Measurements from ENCODE around the gene FBXO47.
"Not testable (repeated sequence)": the region's sequence is repeated elsewhere in the genome, so short reads cannot be mapped to it uniquely, and the experiment has no call there.

FBXO47 gene

GRCh38 chr17:38921756-38922411 lies 45.3 kb downstream of the FBXO47 start:
- no peak for DNase-seq (ENCODE audit: low spot score)

DNA sequence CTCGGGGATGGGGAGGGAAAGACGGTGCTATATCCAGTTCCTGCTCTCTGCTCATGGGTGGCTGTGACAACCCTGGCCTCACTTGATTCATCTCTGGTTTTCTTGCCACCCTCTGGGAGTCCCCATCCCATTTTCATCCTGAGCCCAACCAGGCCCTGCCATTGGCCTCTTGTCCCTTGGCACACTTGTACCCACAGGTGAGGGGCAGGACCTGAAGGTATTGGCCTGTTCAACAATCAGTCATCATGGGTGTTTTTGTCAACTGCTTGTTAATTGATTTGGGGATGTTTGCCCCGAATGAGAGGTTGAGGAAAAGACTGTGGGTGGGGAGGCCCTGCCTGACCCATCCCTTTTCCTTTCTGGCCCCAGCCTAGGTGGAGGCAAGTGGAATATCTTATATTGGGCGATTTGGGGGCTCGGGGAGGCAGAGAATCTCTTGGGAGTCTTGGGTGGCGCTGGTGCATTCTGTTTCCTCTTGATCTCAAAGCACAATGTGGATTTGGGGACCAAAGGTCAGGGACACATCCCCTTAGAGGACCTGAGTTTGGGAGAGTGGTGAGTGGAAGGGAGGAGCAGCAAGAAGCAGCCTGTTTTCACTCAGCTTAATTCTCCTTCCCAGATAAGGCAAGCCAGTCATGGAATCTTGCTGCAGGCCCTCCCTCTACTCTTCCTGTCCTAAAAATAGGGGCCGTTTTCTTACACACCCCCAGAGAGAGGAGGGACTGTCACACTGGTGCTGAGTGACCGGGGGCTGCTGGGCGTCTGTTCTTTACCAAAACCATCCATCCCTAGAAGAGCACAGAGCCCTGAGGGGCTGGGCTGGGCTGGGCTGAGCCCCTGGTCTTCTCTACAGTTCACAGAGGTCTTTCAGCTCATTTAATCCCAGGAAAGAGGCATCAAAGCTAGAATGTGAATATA lies 46.6 kb downstream of the FBXO47 start:
- no peak for DNase-seq (ENCODE audit: low spot score)

- no peak for DNase-seq (ENCODE audit: low spot score)
Observed at GRCh38 chr17:38919316-38920078, 47.7 kb downstream of the FBXO47 start.

- no peak for DNase-seq (ENCODE audit: low spot score)
Observed at GRCh38 chr17:38918916-38919315, 48.3 kb downstream of the FBXO47 start.

DNA sequence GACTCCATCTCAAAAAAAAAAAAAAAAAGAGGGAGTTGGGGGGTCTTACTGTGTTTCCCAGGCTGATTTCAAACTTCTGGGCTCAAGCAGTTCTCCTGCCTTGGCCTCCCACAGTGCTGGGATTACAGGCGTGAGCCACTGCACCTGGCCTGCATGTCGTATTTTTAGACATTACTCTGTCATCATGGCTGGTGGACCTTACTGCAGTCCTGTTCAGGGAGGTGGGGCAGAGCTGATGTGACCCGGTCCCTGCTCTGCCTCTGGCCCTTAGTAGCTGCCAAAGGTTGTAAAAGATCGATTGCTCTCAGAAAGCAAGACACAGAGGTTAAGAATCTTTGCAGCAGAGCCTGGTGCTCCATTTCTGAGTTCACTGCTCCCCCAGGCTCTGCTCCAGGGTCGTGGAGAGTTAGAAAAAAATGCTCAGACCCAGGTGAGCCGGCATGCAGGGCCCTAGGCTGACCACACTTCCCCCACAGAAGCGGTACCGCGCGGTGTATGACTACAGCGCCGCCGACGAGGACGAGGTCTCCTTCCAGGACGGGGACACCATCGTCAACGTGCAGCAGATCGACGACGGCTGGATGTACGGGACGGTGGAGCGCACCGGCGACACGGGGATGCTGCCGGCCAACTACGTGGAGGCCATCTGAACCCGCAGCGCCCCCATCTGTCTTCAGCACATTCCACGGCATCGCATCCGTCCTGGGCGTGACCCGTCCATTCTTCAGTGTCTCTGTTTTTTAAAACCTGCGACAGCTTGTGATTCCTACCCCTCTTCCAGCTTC lies 48.9 kb downstream of the FBXO47 start:
- no peak for DNase-seq (ENCODE audit: low spot score)

- DNase-seq (ENCODE audit: low spot score): no peak
Observed at GRCh38 chr17:38917259-38917658, 49.9 kb downstream of the FBXO47 start.

- no peak for DNase-seq (ENCODE audit: low spot score)
Observed at GRCh38 chr17:38916771-38917170, 50.4 kb downstream of the FBXO47 start.

- DNase-seq (ENCODE audit: low spot score): no peak
Observed at GRCh38 chr17:38915639-38915995, 51.6 kb downstream of the FBXO47 start.

GRCh38 chr17:38914741-38915638 lies 52.2 kb downstream of the FBXO47 start:
- DNase-seq (ENCODE audit: low spot score): no peak

GRCh38 chr17:38912221-38912813 lies 54.9 kb downstream of the FBXO47 start:
- no peak for DNase-seq (ENCODE audit: low spot score)

DNA sequence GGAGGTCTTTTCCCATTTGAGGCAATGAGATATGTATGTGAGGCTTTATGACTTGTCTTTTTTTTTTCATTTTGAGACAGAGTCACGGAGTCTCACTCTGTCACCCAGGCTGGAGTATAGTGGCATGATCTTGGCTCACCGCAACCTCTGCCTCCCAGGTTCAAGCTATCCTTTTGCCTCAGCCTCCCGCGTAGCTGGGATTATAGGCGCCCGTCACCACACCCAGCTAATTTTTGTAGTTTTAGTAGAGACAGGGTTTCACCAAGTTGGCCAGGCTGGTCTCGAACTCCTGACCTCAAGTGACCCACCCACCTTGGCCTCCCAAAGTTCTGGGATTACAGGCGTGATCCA lies 55.5 kb downstream of the FBXO47 start:
- not testable (repeated sequence) for DNase-seq (ENCODE audit: low spot score)

DNA sequence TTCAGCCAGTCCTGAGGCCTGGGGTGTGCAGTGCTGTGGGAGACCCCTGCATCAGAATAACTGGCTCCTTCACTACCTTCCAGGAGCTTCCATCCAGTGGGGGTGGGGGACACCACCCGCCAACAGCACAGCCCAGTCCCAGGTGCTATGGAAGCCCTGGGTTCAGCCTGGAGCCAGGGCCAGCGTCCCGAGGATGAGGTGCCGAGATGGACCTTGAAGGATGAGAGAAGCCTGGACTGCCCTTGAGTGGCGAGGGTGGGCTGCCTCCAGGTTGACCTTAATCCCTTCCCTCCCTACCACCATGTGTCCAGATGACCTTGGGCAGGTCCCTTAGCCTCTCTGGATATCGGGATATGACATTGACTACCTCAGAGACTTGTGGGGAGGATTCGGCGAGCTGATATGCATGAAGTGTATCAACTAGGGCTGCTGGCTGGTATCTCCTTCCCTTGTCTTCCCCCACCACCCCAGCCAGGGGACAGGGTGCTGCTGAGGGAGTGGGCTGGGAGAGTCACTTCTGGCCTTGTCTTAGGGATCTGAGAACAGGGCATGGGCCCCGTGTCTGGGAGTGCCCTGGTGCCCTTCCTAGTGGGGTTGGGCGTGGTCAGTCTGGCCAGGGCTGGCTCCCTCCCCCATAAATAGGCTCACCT lies 56.0 kb downstream of the FBXO47 start:
- DNase-seq (ENCODE audit: low spot score): no peak

- no peak for DNase-seq (ENCODE audit: low spot score)
Observed at GRCh38 chr17:38910325-38910724, 56.9 kb downstream of the FBXO47 start.

DNA sequence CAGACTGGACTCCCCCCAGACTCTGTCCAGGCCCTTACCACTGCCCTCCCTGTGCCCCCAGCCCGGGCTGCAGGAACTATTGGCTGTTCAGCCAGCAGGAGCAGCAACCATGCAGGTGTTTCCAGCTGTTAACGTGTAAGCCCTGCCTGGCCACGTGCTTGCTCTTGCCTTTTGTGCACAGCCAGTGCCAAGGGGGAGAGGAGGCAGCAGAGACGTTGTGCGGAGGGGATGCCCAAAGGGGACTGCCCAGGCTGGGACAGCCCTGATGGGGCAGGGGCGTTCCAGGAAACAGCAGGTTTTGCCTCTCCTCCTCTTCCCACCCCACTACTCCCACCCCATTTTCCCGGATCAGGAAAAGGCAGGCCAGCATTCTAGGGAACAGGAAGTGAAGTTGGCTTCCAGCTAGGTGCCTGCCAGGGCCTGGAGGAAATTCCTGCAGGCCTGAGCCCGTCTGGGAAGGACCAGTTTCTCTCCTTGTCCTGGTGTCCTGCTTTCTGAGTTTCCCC lies 58.5 kb downstream of the FBXO47 start:
- peak; percentile 35 for DNase-seq (ENCODE audit: low spot score)

GRCh38 chr17:38907930-38908675 lies 59.1 kb downstream of the FBXO47 start:
- no peak for DNase-seq (ENCODE audit: low spot score)

- DNase-seq (ENCODE audit: low spot score): no peak
Observed at GRCh38 chr17:38906460-38907228, 60.6 kb downstream of the FBXO47 start.

GRCh38 chr17:38905375-38905774 lies 61.8 kb downstream of the FBXO47 start:
- no peak for DNase-seq (ENCODE audit: low spot score)

DNA sequence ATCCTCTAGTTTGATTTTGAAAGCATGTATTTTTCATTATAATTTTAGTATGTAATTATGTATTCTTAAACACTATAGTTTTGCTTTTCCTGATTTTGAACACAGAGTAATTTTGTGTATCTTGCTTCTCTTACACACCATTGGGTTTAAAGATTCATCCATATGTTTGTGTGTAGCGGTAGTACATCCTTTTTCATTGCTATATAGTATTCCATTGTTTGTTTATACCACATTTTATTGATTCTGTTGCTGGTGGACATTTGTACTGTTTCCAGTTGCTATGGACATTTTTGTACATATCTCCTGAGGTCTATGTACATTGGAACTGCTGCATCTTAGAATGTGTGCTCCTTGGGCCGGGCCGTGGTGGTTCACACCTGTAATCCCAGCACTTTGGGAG lies 62.3 kb downstream of the FBXO47 start:
- DNase-seq (ENCODE audit: low spot score): no peak

Data from kidney tubule cell (primary cell).